ENCODE measurements around the gene CCRL2.

CCRL2 gene

DNA sequence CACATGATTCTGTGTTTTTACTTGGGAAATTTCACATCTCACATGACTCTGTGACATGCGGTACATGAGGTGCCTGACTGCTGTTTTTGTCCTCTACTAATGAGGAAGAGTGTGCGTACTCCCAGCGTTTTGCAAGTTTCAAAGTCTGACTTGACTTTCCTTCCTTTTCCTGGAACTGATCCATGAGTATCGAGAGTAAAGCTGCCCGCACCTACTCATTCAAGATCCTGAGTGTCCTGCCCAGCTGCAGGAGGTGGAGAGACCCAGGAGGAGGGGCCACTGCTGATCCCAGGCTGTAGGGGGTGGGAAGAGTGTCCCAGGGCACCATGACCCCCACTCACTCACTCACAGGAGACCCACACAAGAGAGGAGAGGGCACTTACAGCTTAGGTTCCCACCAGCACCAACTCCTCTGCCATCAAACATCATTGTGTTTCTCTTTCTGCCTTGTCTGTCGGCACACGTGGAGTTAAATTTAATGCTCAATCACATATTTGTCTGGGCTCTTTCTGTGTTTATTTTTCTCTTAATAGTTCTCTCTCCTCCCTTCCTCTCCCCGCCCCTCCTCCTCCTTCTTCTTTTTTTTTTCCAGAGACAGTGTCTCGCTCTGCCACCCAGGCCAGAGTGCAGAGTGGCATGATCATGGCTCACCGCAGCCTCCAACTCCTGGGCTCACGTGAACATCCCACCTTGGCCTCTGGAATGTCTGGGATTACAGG is 1.6 kb upstream of the CCRL2 start:
- TF ChIP-seq, protein P1, sequence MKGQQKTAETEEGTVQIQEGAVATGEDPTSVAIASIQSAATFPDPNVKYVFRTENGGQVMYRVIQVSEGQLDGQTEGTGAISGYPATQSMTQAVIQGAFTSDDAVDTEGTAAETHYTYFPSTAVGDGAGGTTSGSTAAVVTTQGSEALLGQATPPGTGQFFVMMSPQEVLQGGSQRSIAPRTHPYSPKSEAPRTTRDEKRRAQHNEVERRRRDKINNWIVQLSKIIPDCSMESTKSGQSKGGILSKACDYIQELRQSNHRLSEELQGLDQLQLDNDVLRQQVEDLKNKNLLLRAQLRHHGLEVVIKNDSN (IDR thresholded peaks at IDR 0.05), result no peak
- TF ChIP-seq TAF1 (IDR thresholded peaks at IDR 0.05; ENCODE audit: low read depth), result no peak
- no peak for TF ChIP-seq TEAD4 (IDR thresholded peaks at IDR 0.05)
- no peak for TF ChIP-seq FOXM1 (IDR thresholded peaks at IDR 0.05; ENCODE audit: borderline replicate concordance, low read depth)
- no peak for TF ChIP-seq CEBPB (IDR thresholded peaks at IDR 0.05)

DNA sequence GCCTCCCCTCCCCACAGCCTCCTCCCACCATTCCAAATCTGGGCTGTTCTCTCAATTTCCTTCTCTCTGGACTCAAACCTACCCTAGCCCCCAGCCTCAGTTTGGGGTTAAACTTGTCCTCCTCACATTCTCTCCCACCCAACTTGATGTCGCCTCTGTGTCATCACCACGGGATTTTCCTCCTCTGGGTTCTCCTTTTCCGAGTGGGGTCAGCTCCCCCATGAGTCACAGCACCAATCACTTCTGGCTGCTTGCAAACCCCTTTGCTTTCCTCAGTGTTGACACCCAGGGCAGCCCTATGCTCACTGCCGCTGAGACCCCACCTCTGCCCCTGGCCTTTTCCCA is 644 bp upstream of the CCRL2 start:
- TF ChIP-seq YY1 (IDR thresholded peaks at IDR 0.05; ENCODE audit: low read depth) (no peak), EP300 (IDR thresholded peaks at IDR 0.05; ENCODE audit: borderline replicate concordance) (no peak), ZBTB7A (IDR thresholded peaks at IDR 0.05; ENCODE audit: low read depth) (no peak), CEBPB (IDR thresholded peaks at IDR 0.05) (no peak), TAF1 (IDR thresholded peaks at IDR 0.05; ENCODE audit: low read depth) (no peak), EGR1 (IDR thresholded peaks at IDR 0.05) (no peak), TCF12 (IDR thresholded peaks at IDR 0.05; ENCODE audit: low read depth) (no peak), RAD21 (IDR thresholded peaks at IDR 0.05; ENCODE audit: low read depth) (no peak), TEAD4 (IDR thresholded peaks at IDR 0.05) (no peak), FOXM1 (IDR thresholded peaks at IDR 0.05; ENCODE audit: borderline replicate concordance, low read depth) (no peak)
- TF ChIP-seq, protein P1 (IDR thresholded peaks at IDR 0.05), result no peak
- TF ChIP-seq, protein P2, sequence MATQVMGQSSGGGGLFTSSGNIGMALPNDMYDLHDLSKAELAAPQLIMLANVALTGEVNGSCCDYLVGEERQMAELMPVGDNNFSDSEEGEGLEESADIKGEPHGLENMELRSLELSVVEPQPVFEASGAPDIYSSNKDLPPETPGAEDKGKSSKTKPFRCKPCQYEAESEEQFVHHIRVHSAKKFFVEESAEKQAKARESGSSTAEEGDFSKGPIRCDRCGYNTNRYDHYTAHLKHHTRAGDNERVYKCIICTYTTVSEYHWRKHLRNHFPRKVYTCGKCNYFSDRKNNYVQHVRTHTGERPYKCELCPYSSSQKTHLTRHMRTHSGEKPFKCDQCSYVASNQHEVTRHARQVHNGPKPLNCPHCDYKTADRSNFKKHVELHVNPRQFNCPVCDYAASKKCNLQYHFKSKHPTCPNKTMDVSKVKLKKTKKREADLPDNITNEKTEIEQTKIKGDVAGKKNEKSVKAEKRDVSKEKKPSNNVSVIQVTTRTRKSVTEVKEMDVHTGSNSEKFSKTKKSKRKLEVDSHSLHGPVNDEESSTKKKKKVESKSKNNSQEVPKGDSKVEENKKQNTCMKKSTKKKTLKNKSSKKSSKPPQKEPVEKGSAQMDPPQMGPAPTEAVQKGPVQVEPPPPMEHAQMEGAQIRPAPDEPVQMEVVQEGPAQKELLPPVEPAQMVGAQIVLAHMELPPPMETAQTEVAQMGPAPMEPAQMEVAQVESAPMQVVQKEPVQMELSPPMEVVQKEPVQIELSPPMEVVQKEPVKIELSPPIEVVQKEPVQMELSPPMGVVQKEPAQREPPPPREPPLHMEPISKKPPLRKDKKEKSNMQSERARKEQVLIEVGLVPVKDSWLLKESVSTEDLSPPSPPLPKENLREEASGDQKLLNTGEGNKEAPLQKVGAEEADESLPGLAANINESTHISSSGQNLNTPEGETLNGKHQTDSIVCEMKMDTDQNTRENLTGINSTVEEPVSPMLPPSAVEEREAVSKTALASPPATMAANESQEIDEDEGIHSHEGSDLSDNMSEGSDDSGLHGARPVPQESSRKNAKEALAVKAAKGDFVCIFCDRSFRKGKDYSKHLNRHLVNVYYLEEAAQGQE (IDR thresholded peaks at IDR 0.05; ENCODE audit: low read depth), result no peak

DNA sequence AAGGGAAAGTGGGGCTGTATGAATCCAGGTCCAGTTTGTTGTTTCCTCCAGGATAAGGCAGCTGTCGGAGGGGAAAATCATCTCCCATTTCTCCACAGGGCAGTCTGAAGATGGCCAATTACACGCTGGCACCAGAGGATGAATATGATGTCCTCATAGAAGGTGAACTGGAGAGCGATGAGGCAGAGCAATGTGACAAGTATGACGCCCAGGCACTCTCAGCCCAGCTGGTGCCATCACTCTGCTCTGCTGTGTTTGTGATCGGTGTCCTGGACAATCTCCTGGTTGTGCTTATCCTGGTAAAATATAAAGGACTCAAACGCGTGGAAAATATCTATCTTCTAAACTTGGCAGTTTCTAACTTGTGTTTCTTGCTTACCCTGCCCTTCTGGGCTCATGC is 911 bp downstream of the CCRL2 start:
- TF ChIP-seq, protein P1 (IDR thresholded peaks at IDR 0.05), result no peak
- no peak for TF ChIP-seq EGR1 (IDR thresholded peaks at IDR 0.05)
- TF ChIP-seq EP300 (IDR thresholded peaks at IDR 0.05; ENCODE audit: borderline replicate concordance), result no peak
- no peak for TF ChIP-seq CREB1 (IDR thresholded peaks at IDR 0.05; ENCODE audit: low read depth)
- TF ChIP-seq TCF12 (IDR thresholded peaks at IDR 0.05; ENCODE audit: low read depth), result no peak
- no peak for TF ChIP-seq YY1 (IDR thresholded peaks at IDR 0.05; ENCODE audit: low read depth)
- TF ChIP-seq, protein P2 (IDR thresholded peaks at IDR 0.05; ENCODE audit: low read depth), result no peak
- no peak for TF ChIP-seq TEAD4 (IDR thresholded peaks at IDR 0.05)
- TF ChIP-seq NFIC (IDR thresholded peaks at IDR 0.05), result no peak
- TF ChIP-seq, protein P3, sequence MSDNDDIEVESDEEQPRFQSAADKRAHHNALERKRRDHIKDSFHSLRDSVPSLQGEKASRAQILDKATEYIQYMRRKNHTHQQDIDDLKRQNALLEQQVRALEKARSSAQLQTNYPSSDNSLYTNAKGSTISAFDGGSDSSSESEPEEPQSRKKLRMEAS (IDR thresholded peaks at IDR 0.05), result no peak
- no peak for TF ChIP-seq TAF1 (IDR thresholded peaks at IDR 0.05; ENCODE audit: low read depth)
- no peak for TF ChIP-seq RAD21 (IDR thresholded peaks at IDR 0.05; ENCODE audit: low read depth)
- TF ChIP-seq ZBTB7A (IDR thresholded peaks at IDR 0.05; ENCODE audit: low read depth), result no peak

DNA sequence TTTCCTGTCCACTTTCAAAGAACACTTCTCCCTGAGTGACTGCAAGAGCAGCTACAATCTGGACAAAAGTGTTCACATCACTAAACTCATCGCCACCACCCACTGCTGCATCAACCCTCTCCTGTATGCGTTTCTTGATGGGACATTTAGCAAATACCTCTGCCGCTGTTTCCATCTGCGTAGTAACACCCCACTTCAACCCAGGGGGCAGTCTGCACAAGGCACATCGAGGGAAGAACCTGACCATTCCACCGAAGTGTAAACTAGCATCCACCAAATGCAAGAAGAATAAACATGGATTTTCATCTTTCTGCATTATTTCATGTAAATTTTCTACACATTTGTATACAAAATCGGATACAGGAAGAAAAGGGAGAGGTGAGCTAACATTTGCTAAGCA is 1.8 kb downstream of the CCRL2 start:
- TF ChIP-seq CEBPB (IDR thresholded peaks at IDR 0.05), result no peak
- TF ChIP-seq TEAD4 (IDR thresholded peaks at IDR 0.05), result no peak
- no peak for TF ChIP-seq CREB1 (IDR thresholded peaks at IDR 0.05; ENCODE audit: low read depth)
- TF ChIP-seq FOXM1 (IDR thresholded peaks at IDR 0.05; ENCODE audit: borderline replicate concordance, low read depth), result no peak
- no peak for TF ChIP-seq NFIC (IDR thresholded peaks at IDR 0.05)
- TF ChIP-seq EGR1 (IDR thresholded peaks at IDR 0.05), result no peak
- TF ChIP-seq, protein P1 (IDR thresholded peaks at IDR 0.05), result no peak
- TF ChIP-seq TCF12 (IDR thresholded peaks at IDR 0.05; ENCODE audit: low read depth), result no peak
- TF ChIP-seq, protein P3 (IDR thresholded peaks at IDR 0.05), result no peak
- TF ChIP-seq, protein P2 (IDR thresholded peaks at IDR 0.05; ENCODE audit: low read depth), result no peak
- TF ChIP-seq TAF1 (IDR thresholded peaks at IDR 0.05; ENCODE audit: low read depth), result no peak
- TF ChIP-seq YY1 (IDR thresholded peaks at IDR 0.05; ENCODE audit: low read depth), result no peak
- TF ChIP-seq RAD21 (IDR thresholded peaks at IDR 0.05; ENCODE audit: low read depth), result no peak
- no peak for TF ChIP-seq EP300 (IDR thresholded peaks at IDR 0.05; ENCODE audit: borderline replicate concordance)
- no peak for TF ChIP-seq ZBTB7A (IDR thresholded peaks at IDR 0.05; ENCODE audit: low read depth)

Data from Ishikawa (cell line).